Ovary (tissue), 3 donors: ENCODE data around the gene SCRN3.

Experiments used
- EP300 ChIP-seq: sonication (generic); formaldehyde crosslinking; IDR thresholded peaks from one replicate; pipeline ENCODE4 v1.6.1; 2017; ENCODE audit warnings: antibody characterized with exemption
- TF ChIP-seq, protein P1 (sequence below), 3 donors: fragments of 450-650 bp in 2 of 3; fragments of 200-600 bp in 1 of 3; IDR thresholded peaks; one replicate each; pipeline versions ENCODE4 v1.5.1 to v1.8.0; 2016 to 2022; ENCODE audit warnings: antibody characterized with exemption in 3 of 3, mild to moderate bottlenecking in 1 of 3
- donor health status: DM: no; HTN: no; CAD: no.

DNA sequence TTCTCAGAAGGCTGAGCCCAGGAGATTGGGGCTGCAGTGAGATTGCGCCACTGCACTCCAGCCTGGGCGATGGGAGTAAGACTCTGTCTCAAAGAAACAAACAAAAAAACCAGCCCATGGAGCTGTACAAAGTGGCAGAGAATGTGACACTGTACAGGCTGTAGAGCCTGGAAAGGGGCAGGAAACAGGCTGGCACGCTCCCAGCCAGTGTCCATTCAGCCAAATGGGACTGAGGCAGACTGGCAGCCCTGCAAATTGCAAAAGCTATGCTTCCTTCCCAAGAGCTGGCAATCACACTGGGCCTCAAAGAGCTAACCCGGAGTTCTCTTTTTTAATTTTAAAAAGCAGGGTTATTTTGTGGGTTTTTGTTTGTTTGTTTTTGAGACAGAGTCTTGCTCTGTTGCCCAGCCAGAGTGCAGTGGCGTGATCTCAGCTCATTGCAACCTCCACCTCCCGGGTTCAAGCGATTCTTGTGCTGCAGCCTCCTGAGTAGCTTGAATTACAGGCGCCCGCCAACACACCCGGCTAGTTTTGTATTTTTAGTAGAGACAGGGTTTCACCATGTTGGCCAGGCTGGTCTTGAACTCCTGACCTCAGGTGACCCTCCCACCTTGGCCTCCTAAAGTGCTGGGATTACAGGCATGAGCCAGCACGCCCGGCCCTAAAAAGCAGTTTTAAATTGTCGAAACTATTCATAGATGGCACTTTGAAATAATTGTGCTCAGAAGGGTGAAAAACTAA, 42.8 kb downstream of the SCRN3 start:
- TF ChIP-seq, protein P1, sequence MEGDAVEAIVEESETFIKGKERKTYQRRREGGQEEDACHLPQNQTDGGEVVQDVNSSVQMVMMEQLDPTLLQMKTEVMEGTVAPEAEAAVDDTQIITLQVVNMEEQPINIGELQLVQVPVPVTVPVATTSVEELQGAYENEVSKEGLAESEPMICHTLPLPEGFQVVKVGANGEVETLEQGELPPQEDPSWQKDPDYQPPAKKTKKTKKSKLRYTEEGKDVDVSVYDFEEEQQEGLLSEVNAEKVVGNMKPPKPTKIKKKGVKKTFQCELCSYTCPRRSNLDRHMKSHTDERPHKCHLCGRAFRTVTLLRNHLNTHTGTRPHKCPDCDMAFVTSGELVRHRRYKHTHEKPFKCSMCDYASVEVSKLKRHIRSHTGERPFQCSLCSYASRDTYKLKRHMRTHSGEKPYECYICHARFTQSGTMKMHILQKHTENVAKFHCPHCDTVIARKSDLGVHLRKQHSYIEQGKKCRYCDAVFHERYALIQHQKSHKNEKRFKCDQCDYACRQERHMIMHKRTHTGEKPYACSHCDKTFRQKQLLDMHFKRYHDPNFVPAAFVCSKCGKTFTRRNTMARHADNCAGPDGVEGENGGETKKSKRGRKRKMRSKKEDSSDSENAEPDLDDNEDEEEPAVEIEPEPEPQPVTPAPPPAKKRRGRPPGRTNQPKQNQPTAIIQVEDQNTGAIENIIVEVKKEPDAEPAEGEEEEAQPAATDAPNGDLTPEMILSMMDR (IDR thresholded peaks at IDR 0.05) = no peak
- no peak for TF ChIP-seq EP300
